ENCODE measurements around the gene ZNF326.

GRCh38 chr1:89980605-89981004, 14.3 kb upstream of the ZNF326 start:
- no peak for TF ChIP-seq CTCF (IDR thresholded peaks at IDR 0.05)
- no peak for TF ChIP-seq POLR2A (IDR thresholded peaks at IDR 0.05)
